Left lung (tissue), 10 donors: Measurements from ENCODE around the gene HOXD10. TPM values are rescaled to one million over a fixed set of nuclear protein-coding genes. Genes with fewer than 3 reads are reported as not detected.
A peak's percentile ranks its signal among the peaks of the same experiment; 100 is the strongest.

Experiments
- ATAC-seq: fragments of 200-7000 bp; cut with Tn5 transposase; one replicate; pipeline ENCODE4 v1.9.1; 2020; ENCODE audit warnings: moderate library complexity
- DNase-seq, 4 donors: peaks; one replicate each; pipeline ENCODE4 v3.0.0-alpha.2; 2013 to 2020
- H3K27ac ChIP-seq, 2 donors: fragments of 200-600 bp; sonication (generic) in 1 of 2; one replicate each; pipeline versions ENCODE4 v1.5.0 to v1.8.0; 2020 to 2021
- H3K27me3 ChIP-seq, 2 donors: fragments of 200-600 bp; sonication (generic) in 1 of 2; one replicate each; pipeline versions ENCODE4 v1.5.0 to v1.8.0; 2020 to 2021
- H3K36me3 ChIP-seq, 2 donors: fragments of 200-600 bp; sonication (generic) in 1 of 2; one replicate each; pipeline versions ENCODE4 v1.5.0 to v1.8.0; 2020 to 2021
- H3K4me1 ChIP-seq, 2 donors: fragments of 200-600 bp; one replicate each; pipeline ENCODE4 v1.8.0; 2021
- H3K4me3 ChIP-seq, 2 donors: fragments of 200-600 bp; sonication (generic) in 1 of 2; one replicate each; pipeline versions ENCODE4 v1.5.0 to v1.8.0; 2020 to 2021; ENCODE audit warnings: mild to moderate bottlenecking in 1 of 2
- H3K9me3 ChIP-seq, 2 donors: fragments of 200-600 bp; sonication (generic) in 1 of 2; one replicate each; pipeline versions ENCODE4 v1.5.0 to v1.8.0; 2020 to 2021
- intact Hi-C, 2 donors: fragments of 100-400 bp; cut with DNase I; formaldehyde crosslinking; loops; one replicate each; pipeline versions ENCODE4 v1.11.2 to v1.14.2; 2022
- polyA plus RNA-seq, 6 donors: library from polyadenylated mRNA; unstranded; fragments of 120-200 nt; gene quantifications; one replicate each; pipeline ENCODE4 v1.2.1, GENCODE V29; 2013; ENCODE audit not compliant: insufficient read length in 6 of 6
- total RNA-seq, 2 donors: library from RNA; stranded (reverse); fragmentation: NEBNext Ultra II Directional; extraction: Animal tissue kit (Norgen Biotek cat#: 25700); gene quantifications; one replicate each; pipeline ENCODE4 v1.2.1, GENCODE V29; 2021
- TF ChIP-seq, protein P1 (sequence below), 2 donors: fragments of 200-600 bp; sonication (generic) in 1 of 2; IDR thresholded peaks; one replicate each; pipeline versions ENCODE4 v1.5.0 to v1.8.0; 2021; ENCODE audit warnings: antibody characterized with exemption in 2 of 2
- donor health status: DM: no; HTN: yes; CAD: no.
- donor health status: DM: no; HTN: no; CAD: no.

The HOXD10 gene
- total and polyA plus RNA-seq, 8 donors, result 0.31 to 1.5 (median 0.44) TPM; not detected in 2

DNA sequence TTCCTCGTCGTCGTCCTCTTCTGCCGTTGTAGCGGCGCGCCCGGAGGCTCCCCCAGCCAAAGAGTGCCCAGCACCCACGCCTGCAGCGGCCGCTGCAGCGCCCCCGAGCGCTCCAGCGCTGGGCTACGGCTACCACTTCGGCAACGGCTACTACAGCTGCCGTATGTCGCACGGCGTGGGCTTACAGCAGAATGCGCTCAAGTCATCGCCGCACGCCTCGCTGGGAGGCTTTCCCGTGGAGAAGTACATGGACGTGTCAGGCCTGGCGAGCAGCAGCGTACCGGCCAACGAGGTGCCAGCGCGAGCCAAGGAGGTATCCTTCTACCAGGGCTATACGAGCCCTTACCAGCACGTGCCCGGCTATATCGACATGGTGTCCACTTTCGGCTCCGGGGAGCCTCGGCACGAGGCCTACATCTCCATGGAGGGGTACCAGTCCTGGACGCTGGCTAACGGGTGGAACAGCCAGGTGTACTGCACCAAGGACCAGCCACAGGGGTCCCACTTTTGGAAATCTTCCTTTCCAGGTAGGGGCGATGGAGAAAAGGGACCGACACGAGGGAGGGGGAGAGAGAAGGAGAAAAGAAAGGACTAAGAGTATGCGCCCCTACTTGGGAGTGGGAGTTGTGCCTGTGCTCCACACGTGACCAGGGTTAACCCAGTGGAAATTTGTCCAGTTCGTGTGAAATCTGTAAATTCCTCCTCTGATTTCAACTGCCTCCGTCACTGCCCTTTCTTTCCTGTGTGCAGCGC, 23.3 kb upstream of the HOXD10 start:
- no peak for ATAC-seq
- intact Hi-C loops, result loop anchor here in 1 of 2 donors (10.0 kb wide), 1 partner anchor 409 kb away; no protein-coding TSS in a partner anchor

DNA sequence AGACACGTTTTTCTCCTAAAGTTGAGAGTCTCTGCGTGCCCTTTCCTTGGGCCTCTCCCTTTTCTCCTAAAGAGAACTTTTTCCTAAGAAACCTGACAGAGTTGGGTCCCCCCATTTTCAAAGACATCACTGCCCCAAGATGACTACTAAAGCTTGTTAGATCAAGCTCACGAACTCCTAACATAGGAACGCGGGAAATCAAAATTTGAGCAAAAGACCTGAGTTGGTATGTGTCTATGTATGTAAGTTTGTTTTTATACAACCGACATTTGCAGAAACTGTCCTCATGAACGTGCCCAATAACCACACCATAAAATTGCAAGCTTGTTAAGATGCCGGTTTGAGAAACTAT, 22.7 kb upstream of the HOXD10 start:
- Histone ChIP-seq H3K36me3 (no peaks in the 10 kb centered on the region), H3K4me1 (peaks cover 3 to 30% of the 10 kb centered on the region in 2 donors), H3K27me3 (peaks cover 99 to 100% of the 10 kb centered on the region in 2 donors), H3K27ac (no peak overlapping the region), H3K9me3 (no peaks in the 10 kb centered on the region), H3K4me3 (no peak overlapping the region)
- ATAC-seq (no peak), DNase-seq (no peak)
- intact Hi-C loops, result loop anchor here in 1 of 2 donors (10.0 kb wide), 1 partner anchor 409 kb away; no protein-coding TSS in a partner anchor
- TF ChIP-seq, protein P1, sequence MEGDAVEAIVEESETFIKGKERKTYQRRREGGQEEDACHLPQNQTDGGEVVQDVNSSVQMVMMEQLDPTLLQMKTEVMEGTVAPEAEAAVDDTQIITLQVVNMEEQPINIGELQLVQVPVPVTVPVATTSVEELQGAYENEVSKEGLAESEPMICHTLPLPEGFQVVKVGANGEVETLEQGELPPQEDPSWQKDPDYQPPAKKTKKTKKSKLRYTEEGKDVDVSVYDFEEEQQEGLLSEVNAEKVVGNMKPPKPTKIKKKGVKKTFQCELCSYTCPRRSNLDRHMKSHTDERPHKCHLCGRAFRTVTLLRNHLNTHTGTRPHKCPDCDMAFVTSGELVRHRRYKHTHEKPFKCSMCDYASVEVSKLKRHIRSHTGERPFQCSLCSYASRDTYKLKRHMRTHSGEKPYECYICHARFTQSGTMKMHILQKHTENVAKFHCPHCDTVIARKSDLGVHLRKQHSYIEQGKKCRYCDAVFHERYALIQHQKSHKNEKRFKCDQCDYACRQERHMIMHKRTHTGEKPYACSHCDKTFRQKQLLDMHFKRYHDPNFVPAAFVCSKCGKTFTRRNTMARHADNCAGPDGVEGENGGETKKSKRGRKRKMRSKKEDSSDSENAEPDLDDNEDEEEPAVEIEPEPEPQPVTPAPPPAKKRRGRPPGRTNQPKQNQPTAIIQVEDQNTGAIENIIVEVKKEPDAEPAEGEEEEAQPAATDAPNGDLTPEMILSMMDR (IDR thresholded peaks at IDR 0.05), result no peak

More for the DNA sequence above, 23.3 kb upstream of the HOXD10 start:
- H3K4me3 ChIP-seq, result no peak overlapping the region
- TF ChIP-seq, protein P1 (IDR thresholded peaks at IDR 0.05), result no peak
- H3K27me3 ChIP-seq, result peaks cover 99 to 100% of the 10 kb centered on the region in 2 donors
- H3K36me3 ChIP-seq, result no peaks in the 10 kb centered on the region
- peaks cover 3 to 32% of the 10 kb centered on the region in 2 donors for H3K4me1 ChIP-seq
- peak in 1 of 4 donors; percentile 75 for DNase-seq
- H3K27ac ChIP-seq, result no peak overlapping the region
- no peaks in the 10 kb centered on the region for H3K9me3 ChIP-seq

DNA sequence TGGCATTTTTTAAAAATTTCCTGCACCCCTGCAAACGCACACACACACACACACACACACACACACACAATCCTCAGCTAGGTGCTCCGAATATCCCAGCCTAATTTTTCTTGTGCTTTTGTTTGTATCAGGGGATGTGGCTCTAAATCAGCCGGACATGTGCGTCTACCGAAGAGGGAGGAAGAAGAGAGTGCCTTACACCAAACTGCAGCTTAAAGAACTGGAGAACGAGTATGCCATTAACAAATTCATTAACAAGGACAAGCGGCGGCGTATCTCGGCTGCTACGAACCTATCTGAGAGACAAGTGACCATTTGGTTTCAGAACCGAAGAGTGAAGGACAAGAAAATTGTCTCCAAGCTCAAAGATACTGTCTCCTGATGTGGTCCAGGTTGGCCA, 22.2 kb upstream of the HOXD10 start:
- ATAC-seq, result no peak
- no peak for DNase-seq
- H3K27ac ChIP-seq, result no peak overlapping the region
- no peak overlapping the region for H3K4me3 ChIP-seq
- H3K4me1 ChIP-seq, result peaks cover 3 to 30% of the 10 kb centered on the region in 2 donors
- TF ChIP-seq, protein P1 (IDR thresholded peaks at IDR 0.05), result no peak
- intact Hi-C loops, result loop anchor here in 1 of 2 donors (10.0 kb wide), 1 partner anchor 410 kb away; no protein-coding TSS in a partner anchor
- H3K36me3 ChIP-seq, result no peaks in the 10 kb centered on the region
- H3K27me3 ChIP-seq, result peaks cover 99 to 100% of the 10 kb centered on the region in 2 donors
- no peaks in the 10 kb centered on the region for H3K9me3 ChIP-seq

- Histone ChIP-seq H3K27me3 (peaks cover 99 to 100% of the 10 kb centered on the region in 2 donors), H3K4me1 (peaks cover 3 to 30% of the 10 kb centered on the region in 2 donors), H3K36me3 (no peaks in the 10 kb centered on the region), H3K9me3 (no peaks in the 10 kb centered on the region), H3K27ac (no peak overlapping the region), H3K4me3 (no peak overlapping the region)
- TF ChIP-seq, protein P1 (IDR thresholded peaks at IDR 0.05), result no peak
- ATAC-seq (no peak), DNase-seq (no peak)
- intact Hi-C loops, result loop anchor here in 1 of 2 donors (10.0 kb wide), 1 partner anchor 411 kb away; no protein-coding TSS in a partner anchor
Observed at GRCh38 chr2:176095421-176095820, 21.2 kb upstream of the HOXD10 start.

GRCh38 chr2:176096243-176096985, 20.2 kb upstream of the HOXD10 start:
- TF ChIP-seq, protein P1 (IDR thresholded peaks at IDR 0.05), result no peak
- peak overlapping the region in 1 of 2 donors; percentile 34 for H3K4me3 ChIP-seq
- no peak for ATAC-seq
- H3K9me3 ChIP-seq, result no peaks in the 10 kb centered on the region
- peaks cover 3 to 30% of the 10 kb centered on the region in 2 donors for H3K4me1 ChIP-seq
- no peak overlapping the region for H3K27ac ChIP-seq
- no peaks in the 10 kb centered on the region for H3K36me3 ChIP-seq
- no peak for DNase-seq
- peaks cover 99 to 100% of the 10 kb centered on the region in 2 donors for H3K27me3 ChIP-seq
- intact Hi-C loops, result loop anchor here in 1 of 2 donors (10.0 kb wide), 1 partner anchor 412 kb away; no protein-coding TSS in a partner anchor
